ENCODE measurements around the gene MIEF1. TPM values are rescaled to one million over a fixed set of nuclear protein-coding genes. Genes with fewer than 3 reads are reported as not detected.

Gene MIEF1
- total and polyA plus RNA-seq, 2 donors (not counting 1 experiment from before 2014, with no cell fraction given) = 9.8 to 37.2 TPM

- H3K27me3 Mint-ChIP-seq = no peaks in the 10 kb centered on the region
- no peaks in the 10 kb centered on the region for H4K20me1 ChIP-seq (ENCODE audit: control insufficient read depth, insufficient read depth, low read length, poor library complexity, severe bottlenecking)
- H3K27ac ChIP-seq (ENCODE audit: low read length in 2 of 2) = no peak overlapping the region
- H3K4me1 Mint-ChIP-seq = peaks cover 26% of the 10 kb centered on the region
- no peaks in the 10 kb centered on the region for H3K9me3 ChIP-seq (ENCODE audit: control extremely low read depth in 1 of 3, control insufficient read depth in 2 of 3, insufficient read depth in 1 of 3, low read length in 2 of 3)
- H3K4me3 Mint-ChIP-seq = no peak overlapping the region
- no peak for DNase-seq
- peaks cover 14 to 19% of the 10 kb centered on the region in 2 donors for H3K4me1 ChIP-seq (ENCODE audit: control insufficient read depth in 2 of 2, insufficient read depth in 2 of 2, low read length in 2 of 2)
- H3K4me3 ChIP-seq (ENCODE audit: control extremely low read depth in 1 of 5, extremely low read depth in 1 of 5, insufficient read depth in 1 of 5, low read depth in 2 of 5, low read length in 4 of 5) = no peak overlapping the region
- H3K79me2 ChIP-seq (ENCODE audit: control insufficient read depth, insufficient read depth, low read length) = peaks cover 4% of the 10 kb centered on the region
- no CpG with 5 or more reads among the region's 2 CpGs for WGBS (ENCODE audit: insufficient coverage)
- no peak overlapping the region for H3K27ac Mint-ChIP-seq
- POLR2A ChIA-PET = interaction anchor here (0.7 kb wide), 1 partner anchor 550 kb away, joined by 6 read pairs; no protein-coding TSS in a partner anchor
- no peak for TF ChIP-seq CTCF (IDR thresholded peaks at IDR 0.05)
- TF ChIP-seq EZH2 (IDR thresholded peaks at IDR 0.05; ENCODE audit: borderline replicate concordance, insufficient read depth, low read depth, low read length, poor library complexity, severe bottlenecking) = no peak
- intact Hi-C loops (cut with micrococcal nuclease) = no loop called here
- H3K36me3 ChIP-seq (replicated peaks in 1 of 2; ENCODE audit: control extremely low read depth in 1 of 2, control insufficient read depth in 1 of 2, extremely low read depth in 1 of 2, insufficient read depth in 2 of 2, low read length in 1 of 2) = peaks cover 0 to 1% of the 10 kb centered on the region in 2 experiments
- CTCF ChIA-PET = interaction anchor here (1.4 to 10.4 kb wide), 3 partner anchors 14 to 30 kb away, joined by 4 to 166 read pairs (median 83); no protein-coding TSS in a partner anchor
- no peak overlapping the region for H3K4me2 ChIP-seq (replicated peaks; ENCODE audit: low read depth, low read length, poor library complexity, severe bottlenecking)
- no peak for ATAC-seq (ENCODE audit: low read depth)
- H3K9me3 Mint-ChIP-seq (ENCODE audit: insufficient read depth) = no peaks in the 10 kb centered on the region
- H3K27me3 ChIP-seq (replicated peaks in 1 of 4; ENCODE audit: control extremely low read depth in 1 of 4, control insufficient read depth in 3 of 4, insufficient read depth in 4 of 4, low read length in 3 of 4) = no peaks in the 10 kb centered on the region
- H3K9ac ChIP-seq (ENCODE audit: low read length) = no peak overlapping the region
- H2AFZ ChIP-seq (ENCODE audit: insufficient read depth, low read depth, low read length, poor library complexity, severe bottlenecking) = no peak overlapping the region
Measured at GRCh38 chr22:39498368-39498767, 3.7 kb upstream of the MIEF1 start.

DNA sequence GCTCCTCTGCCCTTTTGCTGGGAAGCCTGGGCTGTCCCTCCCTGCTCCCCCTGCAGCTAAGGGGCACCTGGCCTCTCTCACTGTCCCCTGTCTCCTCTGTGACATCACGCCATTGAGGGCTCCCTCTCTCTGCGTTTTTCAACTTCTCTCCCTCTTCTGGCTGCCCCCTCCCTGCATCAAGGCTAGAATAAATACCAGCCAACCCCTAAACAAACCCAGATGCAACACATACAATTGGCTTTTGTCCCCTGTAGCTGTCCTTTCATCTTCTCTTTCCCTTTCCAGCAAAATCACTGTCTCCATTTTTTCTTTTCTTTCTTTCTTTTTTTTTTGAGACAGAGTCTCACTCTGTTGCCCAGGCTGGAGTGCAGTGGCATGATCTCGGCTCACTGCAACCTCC, 3.3 kb upstream of the MIEF1 start:
- ChIA-PET CTCF (interaction anchor here (1.4 to 10.4 kb wide), 3 partner anchors 14 to 30 kb away, joined by 4 to 166 read pairs (median 83); no protein-coding TSS in a partner anchor), POLR2A (no interaction called here)
- Histone ChIP-seq H3K36me3 (replicated peaks in 1 of 2; ENCODE audit: control extremely low read depth in 1 of 2, control insufficient read depth in 1 of 2, extremely low read depth in 1 of 2, insufficient read depth in 2 of 2, low read length in 1 of 2) (peaks cover 0 to 6% of the 10 kb centered on the region in 2 experiments), H3K79me2 (ENCODE audit: control insufficient read depth, insufficient read depth, low read length) (peaks cover 8% of the 10 kb centered on the region), H2AFZ (ENCODE audit: insufficient read depth, low read depth, low read length, poor library complexity, severe bottlenecking) (no peak overlapping the region), H3K4me1 (ENCODE audit: control insufficient read depth in 2 of 2, insufficient read depth in 2 of 2, low read length in 2 of 2) (peaks cover 18 to 24% of the 10 kb centered on the region in 2 donors), H3K4me2 (replicated peaks; ENCODE audit: low read depth, low read length, poor library complexity, severe bottlenecking) (no peak overlapping the region), H3K4me3 (ENCODE audit: control extremely low read depth in 1 of 5, extremely low read depth in 1 of 5, insufficient read depth in 1 of 5, low read depth in 2 of 5, low read length in 4 of 5) (no peak overlapping the region), H3K9me3 (ENCODE audit: control extremely low read depth in 1 of 3, control insufficient read depth in 2 of 3, insufficient read depth in 1 of 3, low read length in 2 of 3) (no peaks in the 10 kb centered on the region), H3K27ac (ENCODE audit: low read length in 2 of 2) (no peak overlapping the region), H4K20me1 (ENCODE audit: control insufficient read depth, insufficient read depth, low read length, poor library complexity, severe bottlenecking) (peaks cover 4% of the 10 kb centered on the region), H3K27me3 (replicated peaks in 1 of 4; ENCODE audit: control extremely low read depth in 1 of 4, control insufficient read depth in 3 of 4, insufficient read depth in 4 of 4, low read length in 3 of 4) (no peaks in the 10 kb centered on the region), H3K9ac (ENCODE audit: low read length) (no peak overlapping the region)
- no peak overlapping the region for H3K4me3 Mint-ChIP-seq
- H3K27me3 Mint-ChIP-seq = no peaks in the 10 kb centered on the region
- ATAC-seq (ENCODE audit: low read depth) (no peak), DNase-seq (no peak)
- no peaks in the 10 kb centered on the region for H3K9me3 Mint-ChIP-seq (ENCODE audit: insufficient read depth)
- no peak for TF ChIP-seq EZH2 (IDR thresholded peaks at IDR 0.05; ENCODE audit: borderline replicate concordance, insufficient read depth, low read depth, low read length, poor library complexity, severe bottlenecking)
- TF ChIP-seq CTCF (IDR thresholded peaks at IDR 0.05) = no peak
- intact Hi-C loops (cut with micrococcal nuclease) = no loop called here
- H3K4me1 Mint-ChIP-seq = peaks cover 28% of the 10 kb centered on the region
- H3K27ac Mint-ChIP-seq = no peak overlapping the region
- 89% methylated on average over 2 of the region's 3 CpGs for WGBS (ENCODE audit: insufficient coverage)

Measured in B cell (primary cell).